OCI-LY7 (cell line): Measurements from ENCODE around the gene CNTLN. TPM values are rescaled to one million over a fixed set of nuclear protein-coding genes. Genes with fewer than 3 reads are reported as not detected.

Experiments
- BruUV-seq: library from RNA; stranded (reverse); fragments of 400-500 nt; replicated peaks from 2 replicates; lab custom pipeline; 2021; lab: Mats Ljungman, UMichigan
- CTCF ChIA-PET: fragments of 300-600 bp; sonication (Branson Sonifier 250); formaldehyde crosslinking; loops from one replicate; lab custom pipeline; 2022; ENCODE audit warnings: antibody characterized with exemption; ENCODE audit not compliant: unreplicated experiment; lab: Charles Lee
- POLR2A ChIA-PET: fragments of 300-600 bp; sonication (Branson Sonifier 250); formaldehyde crosslinking; loops from one replicate; lab custom pipeline; 2022; ENCODE audit warnings: antibody characterized with exemption; lab: Charles Lee
- DNase-seq: peaks from one replicate; pipeline ENCODE4 v3.0.0-alpha.2; 2015; ENCODE audit warnings: low spot score
- H2AFZ ChIP-seq: fragments of 200-600 bp; sonication (generic), shearing (Covaris generic); 2 replicates; pipeline ENCODE4 v1.6.1; 2014; ENCODE audit warnings: mild to moderate bottlenecking, antibody characterized with exemption, low read length, moderate library complexity
- H3K27ac ChIP-seq: fragments of 200-600 bp; sonication (generic); 2 replicates; pipeline ENCODE4 v1.5.1; 2014; ENCODE audit warnings: mixed run types, low read depth, mild to moderate bottlenecking, moderate library complexity, low read length, inconsistent platforms; ENCODE audit not compliant: poor library complexity, severe bottlenecking
- H3K36me3 ChIP-seq: fragments of 200-600 bp; sonication (generic); 2 replicates; pipeline ENCODE4 v1.6.1; 2014; ENCODE audit warnings: mild to moderate bottlenecking, antibody characterized with exemption, low read length, moderate library complexity, mixed read lengths; ENCODE audit not compliant: insufficient read depth
- H3K4me1 ChIP-seq: fragments of 200-600 bp; sonication (generic); 2 replicates; pipeline ENCODE4 v1.5.1; 2014; ENCODE audit warnings: mild to moderate bottlenecking, low read length; ENCODE audit not compliant: insufficient read depth, poor library complexity, severe bottlenecking
- H3K4me2 ChIP-seq: fragments of 200-600 bp; sonication (generic); 2 replicates; pipeline ENCODE4 v1.6.1; 2014; ENCODE audit warnings: mild to moderate bottlenecking, low read length
- H3K4me3 ChIP-seq: fragments of 200-600 bp; sonication (generic); 2 replicates; pipeline ENCODE4 v1.5.1; 2014; ENCODE audit warnings: mild to moderate bottlenecking, low read depth, low read length; ENCODE audit not compliant: poor library complexity, severe bottlenecking
- H3K79me2 ChIP-seq: fragments of 200-600 bp; sonication (generic); 2 replicates; pipeline ENCODE4 v1.6.1; 2016; ENCODE audit warnings: low read depth, mild to moderate bottlenecking, low read length, moderate library complexity, mixed read lengths; ENCODE audit not compliant: insufficient read depth
- H3K9me2 ChIP-seq: fragments of 200-600 bp; sonication (generic); 2 replicates; pipeline ENCODE4 v1.6.1; 2016; ENCODE audit warnings: mild to moderate bottlenecking, low read length, mixed read lengths; ENCODE audit not compliant: insufficient read depth
- H3K9me3 ChIP-seq: fragments of 200-600 bp; sonication (generic); 2 replicates; pipeline ENCODE4 v1.6.1; 2014; ENCODE audit warnings: mild to moderate bottlenecking, mixed run types, low read length, mixed read lengths
- H4K20me1 ChIP-seq: fragments of 200-600 bp; sonication (generic); 2 replicates; pipeline ENCODE4 v1.6.1; 2014; ENCODE audit warnings: mild to moderate bottlenecking, antibody characterized with exemption, low read length, moderate library complexity, mixed read lengths; ENCODE audit not compliant: insufficient read depth
- EZH2phosphoT487 ChIP-seq: fragments of 200-600 bp; sonication (generic); IDR thresholded peaks from 2 replicates; pipeline ENCODE4 v1.6.1; 2018; ENCODE audit warnings: low read depth, borderline replicate concordance, mild to moderate bottlenecking, mixed run types, antibody characterized with exemption, low read length, moderate library complexity, mixed read lengths
- intact Hi-C: fragments of 100-400 bp; cut with micrococcal nuclease; formaldehyde crosslinking; loops from one replicate; pipeline ENCODE4 v1.10.0; 2022; ENCODE audit not compliant: unreplicated experiment
- total RNA-seq, 2 experiments: library from RNA; depleted of rRNA in 1 of 2; stranded (reverse); fragments of >200 nt in 1 of 2; shearing (Covaris generic) in 1 of 2; gene quantifications; 2 replicates each; pipeline ENCODE4 v1.2.3, GENCODE V29; 2014 to 2022
- TF ChIP-seq, protein P1 (sequence below): fragments of 200-600 bp; sonication (generic); conservative IDR thresholded peaks from 2 replicates; pipeline ENCODE4 v1.5.1; 2014; ENCODE audit warnings: mild to moderate bottlenecking, antibody characterized with exemption, low read length, moderate library complexity, mixed read lengths

CNTLN gene
- total RNA-seq, 2 experiments from 2014 or later = not detected

DNA sequence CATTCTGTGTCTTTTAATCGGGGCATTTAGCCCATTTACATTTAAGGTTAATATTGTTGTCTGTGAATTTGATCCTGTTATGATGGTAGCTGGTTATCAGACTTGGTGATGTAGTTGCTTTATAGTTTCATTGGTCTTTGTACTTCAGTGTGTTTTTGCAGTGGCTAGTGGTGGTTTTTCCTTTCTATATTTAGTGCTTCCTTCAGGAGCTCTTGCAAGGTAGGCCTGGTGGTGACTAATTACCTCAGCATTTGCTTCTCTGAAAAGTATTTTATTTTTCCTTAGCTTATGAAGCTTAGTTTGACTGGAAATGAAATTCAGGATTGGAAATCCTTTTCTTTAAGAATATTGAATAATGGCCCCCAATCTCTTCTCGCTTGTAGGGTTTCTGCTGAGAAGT lies 156.9 kb downstream of the CNTLN start:
- no peak for DNase-seq
- Histone ChIP-seq H3K4me1 (no peaks in the 10 kb centered on the region), H3K4me3 (no peak overlapping the region), H3K36me3 (no peaks in the 10 kb centered on the region), H4K20me1 (no peaks in the 10 kb centered on the region), H3K9me3 (no peaks in the 10 kb centered on the region), H3K9me2 (no peaks in the 10 kb centered on the region), H3K79me2 (no peaks in the 10 kb centered on the region), H3K27ac (no peak overlapping the region), H3K4me2 (no peak overlapping the region), H2AFZ (no peak overlapping the region)
- TF ChIP-seq, protein P1, sequence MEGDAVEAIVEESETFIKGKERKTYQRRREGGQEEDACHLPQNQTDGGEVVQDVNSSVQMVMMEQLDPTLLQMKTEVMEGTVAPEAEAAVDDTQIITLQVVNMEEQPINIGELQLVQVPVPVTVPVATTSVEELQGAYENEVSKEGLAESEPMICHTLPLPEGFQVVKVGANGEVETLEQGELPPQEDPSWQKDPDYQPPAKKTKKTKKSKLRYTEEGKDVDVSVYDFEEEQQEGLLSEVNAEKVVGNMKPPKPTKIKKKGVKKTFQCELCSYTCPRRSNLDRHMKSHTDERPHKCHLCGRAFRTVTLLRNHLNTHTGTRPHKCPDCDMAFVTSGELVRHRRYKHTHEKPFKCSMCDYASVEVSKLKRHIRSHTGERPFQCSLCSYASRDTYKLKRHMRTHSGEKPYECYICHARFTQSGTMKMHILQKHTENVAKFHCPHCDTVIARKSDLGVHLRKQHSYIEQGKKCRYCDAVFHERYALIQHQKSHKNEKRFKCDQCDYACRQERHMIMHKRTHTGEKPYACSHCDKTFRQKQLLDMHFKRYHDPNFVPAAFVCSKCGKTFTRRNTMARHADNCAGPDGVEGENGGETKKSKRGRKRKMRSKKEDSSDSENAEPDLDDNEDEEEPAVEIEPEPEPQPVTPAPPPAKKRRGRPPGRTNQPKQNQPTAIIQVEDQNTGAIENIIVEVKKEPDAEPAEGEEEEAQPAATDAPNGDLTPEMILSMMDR = no peak
- no peak for TF ChIP-seq EZH2phosphoT487
- BruUV-seq = no TSS peak
- CTCF ChIA-PET = no interaction called here
- intact Hi-C loops = no loop called here
- POLR2A ChIA-PET = interaction anchor here (0.6 to 0.7 kb wide), 2 partner anchors 128 to 229 kb away, joined by 3 read pairs; no protein-coding TSS in a partner anchor

DNA sequence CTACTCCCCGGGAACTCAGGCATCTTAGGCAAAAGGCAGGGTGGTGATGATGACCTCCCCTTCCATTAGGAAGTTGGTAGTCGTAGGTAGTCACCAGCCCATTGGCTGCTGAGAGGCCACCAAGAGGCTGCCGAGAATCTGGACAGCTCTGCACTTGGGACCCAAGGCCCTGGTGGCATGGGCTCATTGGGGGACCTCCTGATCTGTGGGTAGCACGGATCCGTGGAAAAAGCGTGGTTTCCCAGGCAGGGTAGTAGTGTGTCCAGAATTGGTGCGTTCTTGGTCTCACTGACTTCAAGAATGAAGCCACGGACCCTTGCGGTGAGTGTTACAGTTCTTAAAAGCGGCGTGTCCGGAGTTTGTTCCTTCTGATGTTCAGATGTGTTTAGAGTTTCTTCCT lies 158.8 kb downstream of the CNTLN start:
- Histone ChIP-seq H3K4me2 (no peak overlapping the region), H3K4me1 (no peaks in the 10 kb centered on the region), H3K9me2 (no peaks in the 10 kb centered on the region), H3K9me3 (no peaks in the 10 kb centered on the region), H2AFZ (no peak overlapping the region), H3K36me3 (no peaks in the 10 kb centered on the region), H3K79me2 (no peaks in the 10 kb centered on the region), H3K27ac (no peak overlapping the region), H3K4me3 (no peak overlapping the region), H4K20me1 (no peaks in the 10 kb centered on the region)
- ChIA-PET POLR2A (no interaction called here), CTCF (no interaction called here)
- TF ChIP-seq, protein P1 = no peak
- TF ChIP-seq EZH2phosphoT487 = no peak
- no TSS peak for BruUV-seq
- intact Hi-C loops = no loop called here
- DNase-seq = no peak

DNA sequence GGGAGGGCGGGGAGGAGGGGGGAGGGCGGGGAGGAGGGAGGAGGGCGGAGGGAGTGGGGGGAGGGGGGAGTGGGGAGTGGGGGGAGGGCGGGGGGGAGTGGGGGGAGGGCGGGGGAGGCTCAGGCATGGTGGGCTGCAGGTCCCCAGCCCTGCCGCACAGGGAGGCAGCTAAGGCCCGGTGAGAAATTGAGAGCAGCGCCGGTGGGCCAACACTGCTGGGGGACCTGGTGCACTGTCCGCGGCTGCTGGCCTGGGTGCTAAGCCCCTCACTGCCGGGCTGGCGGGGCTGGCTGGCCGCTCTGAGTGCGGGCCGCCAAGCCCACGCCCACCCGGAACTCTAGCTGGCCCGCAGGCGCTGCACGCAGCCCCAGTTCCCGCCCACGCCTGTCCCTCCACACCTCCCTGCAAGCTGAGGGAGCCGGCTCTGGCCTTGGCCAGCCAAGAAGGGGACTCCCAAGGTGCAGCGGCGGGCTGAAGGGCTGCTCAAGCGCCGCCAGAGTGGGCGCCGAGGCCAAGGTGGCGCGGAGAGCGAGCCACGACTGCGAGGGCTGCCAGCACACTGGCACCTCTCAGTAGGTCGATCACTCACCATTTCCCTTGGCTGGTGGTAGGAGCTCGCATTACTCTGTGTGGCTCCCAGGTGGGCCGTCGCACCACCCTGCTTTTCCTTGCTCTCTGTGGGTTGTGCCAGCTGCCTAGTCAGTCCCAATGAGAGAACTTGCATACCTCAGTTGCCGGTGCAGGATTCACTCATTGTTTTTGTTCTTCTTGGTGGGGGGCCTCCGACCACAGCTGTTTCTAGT lies 160.2 kb downstream of the CNTLN start:
- TF ChIP-seq, protein P1 = no peak
- no peak for TF ChIP-seq EZH2phosphoT487
- POLR2A ChIA-PET = no interaction called here
- no peak for DNase-seq
- Histone ChIP-seq H3K79me2 (no peaks in the 10 kb centered on the region), H2AFZ (no peak overlapping the region), H3K36me3 (no peaks in the 10 kb centered on the region), H3K4me3 (no peak overlapping the region), H3K4me2 (no peak overlapping the region), H3K4me1 (no peaks in the 10 kb centered on the region), H3K27ac (no peak overlapping the region), H3K9me2 (no peaks in the 10 kb centered on the region), H4K20me1 (no peaks in the 10 kb centered on the region), H3K9me3 (no peaks in the 10 kb centered on the region)
- CTCF ChIA-PET = no interaction called here
- intact Hi-C loops = no loop called here
- BruUV-seq = no TSS peak
